Measurements from ENCODE around the gene IL24. TPM values are rescaled to one million over a fixed set of nuclear protein-coding genes. Genes with fewer than 3 reads are reported as not detected.

The IL24 gene
- polyA plus RNA-seq, 1 donor (not counting 4 experiments of a cell fraction or from before 2014, with no cell fraction given), result 2.3 TPM

GRCh38 chr1:206883876-206884275, 13.4 kb upstream of the IL24 start:
- DNase-seq (ENCODE audit: low read depth, low spot score) (no peak), FAIRE-seq (no peak)
- Histone ChIP-seq H3K27me3 (ENCODE audit: control insufficient read depth, extremely low read depth, insufficient read depth, low read length) (no peaks in the 10 kb centered on the region), H3K36me3 (ENCODE audit: control insufficient read depth in 2 of 2, extremely low read depth in 1 of 2, insufficient read depth in 2 of 2, low read length in 2 of 2) (no peaks in the 10 kb centered on the region), H4K20me1 (ENCODE audit: control insufficient read depth, extremely low read depth, insufficient read depth, low read length) (no peaks in the 10 kb centered on the region), H3K9ac (ENCODE audit: control insufficient read depth, extremely low read depth, insufficient read depth, low read length) (no peak overlapping the region), H3K9me3 (ENCODE audit: control insufficient read depth, low read depth, low read length) (no peaks in the 10 kb centered on the region), H3K4me3 (ENCODE audit: control insufficient read depth in 2 of 3, extremely low read depth in 1 of 3, insufficient read depth in 2 of 3, low read depth in 1 of 3, low read length in 3 of 3) (no peak overlapping the region), H3K27ac (ENCODE audit: control insufficient read depth, insufficient read depth, low read length) (no peak overlapping the region), H3K79me2 (ENCODE audit: control insufficient read depth, insufficient read depth, low read length) (no peaks in the 10 kb centered on the region), H2AFZ (ENCODE audit: control insufficient read depth, low read length) (no peak overlapping the region), H3K9me1 (ENCODE audit: control insufficient read depth, extremely low read depth, insufficient read depth, low read length) (no peaks in the 10 kb centered on the region), H3K4me2 (ENCODE audit: control insufficient read depth, extremely low read depth, insufficient read depth, low read depth, low read length) (no peak overlapping the region), H3K4me1 (ENCODE audit: control insufficient read depth, extremely low read depth, insufficient read depth, low read length) (peaks cover 29% of the 10 kb centered on the region)
- dilution Hi-C loops (cut with MboI; ENCODE audit: extremely low pct_ligation_motif_present, low sequenced_read_pairs), result no loop called here
- no peak for TF ChIP-seq EZH2 (IDR thresholded peaks at IDR 0.05; ENCODE audit: low read length)
- TF ChIP-seq CTCF (optimal IDR thresholded peaks at IDR 0.05 in 1 of 3, IDR thresholded peaks at IDR 0.05 in 1 of 3, conservative IDR thresholded peaks at IDR 0.05 in 1 of 3; ENCODE audit: extremely low read depth in 1 of 3, insufficient read depth in 2 of 3, low read length in 3 of 3), result no peak

- DNase-seq (ENCODE audit: low read depth, low spot score), result no peak
- Histone ChIP-seq H3K27ac (ENCODE audit: control insufficient read depth, insufficient read depth, low read length) (peak overlapping the region; percentile 78), H3K9ac (ENCODE audit: control insufficient read depth, extremely low read depth, insufficient read depth, low read length) (peak overlapping the region; percentile 33)
Observed at GRCh38 chr1:206885341-206886060, 11.7 kb upstream of the IL24 start.

More at GRCh38 chr1:206885341-206886060, 11.7 kb upstream of the IL24 start:
- H3K4me1 ChIP-seq (ENCODE audit: control insufficient read depth, extremely low read depth, insufficient read depth, low read length), result peaks cover 44% of the 10 kb centered on the region
- peak overlapping the region in 1 of 3 experiments; percentile 0 for H3K4me3 ChIP-seq (ENCODE audit: control insufficient read depth in 2 of 3, extremely low read depth in 1 of 3, insufficient read depth in 2 of 3, low read depth in 1 of 3, low read length in 3 of 3)
- no peaks in the 10 kb centered on the region for H4K20me1 ChIP-seq (ENCODE audit: control insufficient read depth, extremely low read depth, insufficient read depth, low read length)
- peak; percentile 55 for FAIRE-seq
- no peak for TF ChIP-seq CTCF (optimal IDR thresholded peaks at IDR 0.05 in 1 of 3, IDR thresholded peaks at IDR 0.05 in 1 of 3, conservative IDR thresholded peaks at IDR 0.05 in 1 of 3; ENCODE audit: extremely low read depth in 1 of 3, insufficient read depth in 2 of 3, low read length in 3 of 3)
- TF ChIP-seq EZH2 (IDR thresholded peaks at IDR 0.05; ENCODE audit: low read length), result no peak
- no peaks in the 10 kb centered on the region for H3K36me3 ChIP-seq (ENCODE audit: control insufficient read depth in 2 of 2, extremely low read depth in 1 of 2, insufficient read depth in 2 of 2, low read length in 2 of 2)
- dilution Hi-C loops (cut with MboI; ENCODE audit: extremely low pct_ligation_motif_present, low sequenced_read_pairs), result no loop called here
- no peaks in the 10 kb centered on the region for H3K27me3 ChIP-seq (ENCODE audit: control insufficient read depth, extremely low read depth, insufficient read depth, low read length)
- H3K9me3 ChIP-seq (ENCODE audit: control insufficient read depth, low read depth, low read length), result no peaks in the 10 kb centered on the region
- H2AFZ ChIP-seq (ENCODE audit: control insufficient read depth, low read length), result peak overlapping the region; percentile 24
- no peaks in the 10 kb centered on the region for H3K79me2 ChIP-seq (ENCODE audit: control insufficient read depth, insufficient read depth, low read length)
- no peaks in the 10 kb centered on the region for H3K9me1 ChIP-seq (ENCODE audit: control insufficient read depth, extremely low read depth, insufficient read depth, low read length)
- H3K4me2 ChIP-seq (ENCODE audit: control insufficient read depth, extremely low read depth, insufficient read depth, low read depth, low read length), result peak overlapping the region; percentile 63
